HepG2 (cell line): ENCODE results near the gene FDPS. TPM values are rescaled to one million over a fixed set of nuclear protein-coding genes. Genes with fewer than 3 reads are reported as not detected.

Source experiments
- ETV6 ChIP-seq: sonication (generic); formaldehyde crosslinking; conservative IDR thresholded peaks from 2 replicates; pipeline ENCODE4 v1.4.0; 2020; ENCODE audit warnings: missing genetic modification reagents
- HMGXB4 ChIP-seq, 2 experiments: sonication (generic) in 1 of 2; formaldehyde crosslinking in 1 of 2; IDR thresholded peaks; 2 replicates each; pipeline versions ENCODE4 v1.4.0 to v1.6.1; 2018 to 2020; ENCODE audit warnings: missing genetic modification reagents in 2 of 2, borderline replicate concordance in 1 of 2, low read depth in 1 of 2, mild to moderate bottlenecking in 1 of 2, missing biosample characterization in 1 of 2
- LRRFIP1 ChIP-seq: sonication (generic); formaldehyde crosslinking; conservative IDR thresholded peaks from 2 replicates; pipeline ENCODE4 v1.4.0; 2020; ENCODE audit warnings: missing genetic modification reagents
- MLLT10 ChIP-seq: sonication (generic); formaldehyde crosslinking; IDR thresholded peaks from 2 replicates; pipeline ENCODE4 v1.4.0; 2020; ENCODE audit warnings: missing genetic modification reagents
- MTA1 ChIP-seq: sonication (generic); formaldehyde crosslinking; IDR thresholded peaks from 2 replicates; pipeline ENCODE4 v1.4.0; 2020; ENCODE audit warnings: missing genetic modification reagents, mild to moderate bottlenecking, borderline replicate concordance
- NCOR1 ChIP-seq: fragments of 200-600 bp; sonication (generic); IDR thresholded peaks from 2 replicates; pipeline ENCODE4 v1.7.0; 2017; ENCODE audit warnings: antibody characterized with exemption, low read length, borderline replicate concordance
- ONECUT2 ChIP-seq: sonication (generic); formaldehyde crosslinking; IDR thresholded peaks from 2 replicates; pipeline ENCODE4 v1.4.0; 2020; ENCODE audit warnings: missing genetic modification reagents
- RBM39 ChIP-seq: fragments of 200-400 bp; formaldehyde crosslinking; IDR thresholded peaks from one replicate; pipeline ENCODE4 v1.6.1; 2018; ENCODE audit warnings: antibody characterized with exemption, mild to moderate bottlenecking, low read depth, low read length; ENCODE audit not compliant: poor library complexity, severe bottlenecking
- SP1 ChIP-seq, 2 experiments: fragments of 450-650 bp in 1 of 2; sonication (generic) in 1 of 2; formaldehyde crosslinking in 1 of 2; IDR thresholded peaks; 2 replicates each; pipeline versions ENCODE4 v1.4.0 to v1.6.1; 2016 to 2020; ENCODE audit warnings: missing genetic modification reagents in 1 of 2
- ZNF329 ChIP-seq: sonication (generic); formaldehyde crosslinking; IDR thresholded peaks from 2 replicates; pipeline ENCODE4 v1.9.0; 2021; ENCODE audit warnings: low read depth, mild to moderate bottlenecking, missing genetic modification reagents
- ZNF547 ChIP-seq: sonication (generic); formaldehyde crosslinking; IDR thresholded peaks from 2 replicates; pipeline ENCODE4 v1.5.1; 2020; ENCODE audit warnings: mild to moderate bottlenecking, missing genetic modification reagents
- ZNF773 ChIP-seq: sonication (generic); formaldehyde crosslinking; IDR thresholded peaks from 2 replicates; pipeline ENCODE4 v1.4.0; 2020; ENCODE audit warnings: missing genetic modification reagents, borderline replicate concordance
- ZSCAN29 ChIP-seq: sonication (generic); formaldehyde crosslinking; conservative IDR thresholded peaks from 2 replicates; pipeline ENCODE4 v1.4.0; 2020; ENCODE audit warnings: mild to moderate bottlenecking, missing genetic modification reagents
- polyA plus RNA-seq, 8 experiments: library from polyadenylated mRNA; depleted of rRNA in 3 of 8; stranded (reverse) in 7 of 8; unstranded in 1 of 8; fragments of >200 nt; fragmentation: Illumina TruSeq in 4 of 8; extraction: Trizol in 4 of 8; gene quantifications; 2 replicates each; pipeline versions ENCODE4 v1.2.1 to v1.2.3, GENCODE V29; 2011 to 2016; ENCODE audit warnings: low read depth in 4 of 8, missing spikeins in 1 of 8, mixed read lengths in 1 of 8; ENCODE audit not compliant: insufficient read depth in 1 of 8
- total RNA-seq, 5 experiments: library from RNA; depleted of rRNA; stranded (reverse); fragments of >200 nt; fragmentation: Illumina TruSeq; extraction: Trizol; gene quantifications; 2 replicates each; pipeline ENCODE4 v1.2.3, GENCODE V29; 2016; ENCODE audit warnings: low read depth in 1 of 5
- TF ChIP-seq, protein P1 (sequence below), 2 experiments: IDR thresholded peaks; 2 replicates each; pipeline ENCODE4 v1.6.1; 2011 to 2012; ENCODE audit warnings: low read length in 2 of 2, borderline replicate concordance in 1 of 2, low read depth in 1 of 2, mild to moderate bottlenecking in 1 of 2, moderate library complexity in 1 of 2
- TF ChIP-seq, protein P2 (sequence below): sonication (generic); formaldehyde crosslinking; IDR thresholded peaks from 2 replicates; pipeline ENCODE4 v1.4.0; 2020; ENCODE audit warnings: mild to moderate bottlenecking, missing genetic modification reagents
- TF ChIP-seq, protein P3 (sequence below): sonication (generic); formaldehyde crosslinking; IDR thresholded peaks from 2 replicates; pipeline ENCODE4 v1.4.0; 2020; ENCODE audit warnings: missing genetic modification reagents

The FDPS gene
- total and polyA plus RNA-seq, 2 of the 13 experiments (the other 11 are each of a cell fraction or from before 2014, with no cell fraction given) = 264 to 519 TPM

DNA sequence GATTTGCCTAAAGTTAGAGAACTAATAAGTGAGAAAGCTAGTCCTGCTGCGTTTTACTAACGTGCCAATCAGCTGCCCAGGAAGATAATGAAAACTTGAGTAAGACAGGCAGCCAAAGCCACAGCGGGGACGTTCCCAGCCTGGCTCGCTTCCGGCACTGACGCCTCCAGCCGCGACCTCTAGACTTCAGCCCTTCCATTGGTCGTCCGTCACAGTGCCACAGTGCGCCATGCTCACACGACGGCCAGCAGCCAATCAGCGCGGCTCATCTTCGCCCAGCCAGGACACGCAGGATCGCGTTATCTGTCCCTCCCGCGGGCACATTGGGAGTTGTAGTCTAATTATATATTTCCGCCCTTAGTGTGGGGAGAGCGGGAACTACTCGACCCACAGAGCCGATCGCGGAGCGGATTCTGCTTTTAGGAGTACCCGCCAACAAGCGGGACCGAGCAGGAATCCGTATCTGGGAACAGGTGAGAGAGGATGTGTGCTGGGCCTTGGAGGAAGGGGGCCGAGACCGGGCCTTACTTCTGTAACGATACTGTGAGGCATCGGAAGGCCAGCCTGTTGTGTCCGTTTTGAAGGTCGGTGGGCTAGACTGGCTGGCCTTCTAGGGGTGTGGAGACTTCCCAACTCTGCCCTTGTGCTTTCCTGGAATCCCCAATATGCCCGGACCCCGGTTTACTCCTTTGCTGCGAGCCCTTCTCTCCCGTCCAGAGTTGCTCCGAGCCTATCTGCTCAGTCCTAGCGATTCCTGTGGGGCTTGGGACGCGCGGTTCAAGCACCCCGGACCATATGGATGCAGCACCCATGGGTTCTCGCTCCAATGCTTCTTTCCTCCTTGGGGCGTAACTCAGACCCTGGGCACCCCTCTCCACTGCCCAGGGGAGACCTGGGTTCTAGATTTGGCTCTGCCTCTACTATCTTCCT lies at the start of gene FDPS (continued):
- TF ChIP-seq ZNF547 = no peak; the same call in 1 of the 2 replicates
- TF ChIP-seq ZNF329 (CRISPR knock-in tag) = peak; percentile 74; the same call in 1 of the 2 replicates
- no peak for TF ChIP-seq NCOR1
- no peak for TF ChIP-seq MTA1 (CRISPR knock-in tag)
- TF ChIP-seq, protein P1, sequence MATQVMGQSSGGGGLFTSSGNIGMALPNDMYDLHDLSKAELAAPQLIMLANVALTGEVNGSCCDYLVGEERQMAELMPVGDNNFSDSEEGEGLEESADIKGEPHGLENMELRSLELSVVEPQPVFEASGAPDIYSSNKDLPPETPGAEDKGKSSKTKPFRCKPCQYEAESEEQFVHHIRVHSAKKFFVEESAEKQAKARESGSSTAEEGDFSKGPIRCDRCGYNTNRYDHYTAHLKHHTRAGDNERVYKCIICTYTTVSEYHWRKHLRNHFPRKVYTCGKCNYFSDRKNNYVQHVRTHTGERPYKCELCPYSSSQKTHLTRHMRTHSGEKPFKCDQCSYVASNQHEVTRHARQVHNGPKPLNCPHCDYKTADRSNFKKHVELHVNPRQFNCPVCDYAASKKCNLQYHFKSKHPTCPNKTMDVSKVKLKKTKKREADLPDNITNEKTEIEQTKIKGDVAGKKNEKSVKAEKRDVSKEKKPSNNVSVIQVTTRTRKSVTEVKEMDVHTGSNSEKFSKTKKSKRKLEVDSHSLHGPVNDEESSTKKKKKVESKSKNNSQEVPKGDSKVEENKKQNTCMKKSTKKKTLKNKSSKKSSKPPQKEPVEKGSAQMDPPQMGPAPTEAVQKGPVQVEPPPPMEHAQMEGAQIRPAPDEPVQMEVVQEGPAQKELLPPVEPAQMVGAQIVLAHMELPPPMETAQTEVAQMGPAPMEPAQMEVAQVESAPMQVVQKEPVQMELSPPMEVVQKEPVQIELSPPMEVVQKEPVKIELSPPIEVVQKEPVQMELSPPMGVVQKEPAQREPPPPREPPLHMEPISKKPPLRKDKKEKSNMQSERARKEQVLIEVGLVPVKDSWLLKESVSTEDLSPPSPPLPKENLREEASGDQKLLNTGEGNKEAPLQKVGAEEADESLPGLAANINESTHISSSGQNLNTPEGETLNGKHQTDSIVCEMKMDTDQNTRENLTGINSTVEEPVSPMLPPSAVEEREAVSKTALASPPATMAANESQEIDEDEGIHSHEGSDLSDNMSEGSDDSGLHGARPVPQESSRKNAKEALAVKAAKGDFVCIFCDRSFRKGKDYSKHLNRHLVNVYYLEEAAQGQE (IDR thresholded peaks at IDR 0.05; ENCODE audit: borderline replicate concordance in 1 of 2, low read depth in 1 of 2, low read length in 2 of 2) = peak; percentile 48 to 83
- peak; percentile 28 to 73; a peak in 3 of 4 replicates for TF ChIP-seq HMGXB4 (CRISPR knock-in tag; IDR thresholded peaks at IDR 0.05; ENCODE audit: borderline replicate concordance in 1 of 2, low read depth in 1 of 2)
- no peak for TF ChIP-seq ZNF773 (CRISPR knock-in tag)
- no peak for TF ChIP-seq MLLT10 (CRISPR knock-in tag)
- no peak for TF ChIP-seq LRRFIP1 (CRISPR knock-in tag)
- peak; percentile 53; the same call in 1 of the 2 replicates for TF ChIP-seq ZSCAN29
- TF ChIP-seq ETV6 = no peak
- TF ChIP-seq SP1 (IDR thresholded peaks at IDR 0.05) = no peak
- TF ChIP-seq SP1 (CRISPR knock-in tag; IDR thresholded peaks at IDR 0.05) = peak; percentile 42; the same call in 1 of the 2 replicates
- TF ChIP-seq RBM39 = peak; percentile 12
- TF ChIP-seq ONECUT2 = peak; percentile 50; the same call in 1 of the 2 replicates
- TF ChIP-seq, protein P2, sequence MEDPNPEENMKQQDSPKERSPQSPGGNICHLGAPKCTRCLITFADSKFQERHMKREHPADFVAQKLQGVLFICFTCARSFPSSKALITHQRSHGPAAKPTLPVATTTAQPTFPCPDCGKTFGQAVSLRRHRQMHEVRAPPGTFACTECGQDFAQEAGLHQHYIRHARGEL = no peak
- TF ChIP-seq, protein P3, sequence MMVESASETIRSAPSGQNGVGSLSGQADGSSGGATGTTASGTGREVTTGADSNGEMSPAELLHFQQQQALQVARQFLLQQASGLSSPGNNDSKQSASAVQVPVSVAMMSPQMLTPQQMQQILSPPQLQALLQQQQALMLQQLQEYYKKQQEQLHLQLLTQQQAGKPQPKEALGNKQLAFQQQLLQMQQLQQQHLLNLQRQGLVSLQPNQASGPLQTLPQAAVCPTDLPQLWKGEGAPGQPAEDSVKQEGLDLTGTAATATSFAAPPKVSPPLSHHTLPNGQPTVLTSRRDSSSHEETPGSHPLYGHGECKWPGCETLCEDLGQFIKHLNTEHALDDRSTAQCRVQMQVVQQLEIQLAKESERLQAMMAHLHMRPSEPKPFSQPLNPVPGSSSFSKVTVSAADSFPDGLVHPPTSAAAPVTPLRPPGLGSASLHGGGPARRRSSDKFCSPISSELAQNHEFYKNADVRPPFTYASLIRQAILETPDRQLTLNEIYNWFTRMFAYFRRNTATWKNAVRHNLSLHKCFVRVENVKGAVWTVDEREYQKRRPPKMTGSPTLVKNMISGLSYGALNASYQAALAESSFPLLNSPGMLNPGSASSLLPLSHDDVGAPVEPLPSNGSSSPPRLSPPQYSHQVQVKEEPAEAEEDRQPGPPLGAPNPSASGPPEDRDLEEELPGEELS (CRISPR knock-in tag) = peak; percentile 48; the same call in 1 of the 2 replicates
